HG02884 (cell line): ENCODE measurements around the gene VPREB3.

ENCODE experiments used
- ATAC-seq: cut with Tn5 transposase; IDR thresholded peaks from one replicate; pipeline ENCODE4 v1.9.1; 2021; ENCODE audit warnings: mild to moderate bottlenecking, moderate library complexity; ENCODE audit not compliant: unreplicated experiment

VPREB3 gene

GRCh38 chr22:23767673-23768548, 13.7 kb upstream of the VPREB3 start, which contains the start of gene CHCHD10:
TSS of gene CHCHD10 (minus strand) at chr22:23767972. CDS start at chr22:23767874, 98 bp downstream.
- ATAC-seq = no peak

GRCh38 chr22:23767303-23767672, 13.1 kb upstream of the VPREB3 start:
- no peak for ATAC-seq

DNA sequence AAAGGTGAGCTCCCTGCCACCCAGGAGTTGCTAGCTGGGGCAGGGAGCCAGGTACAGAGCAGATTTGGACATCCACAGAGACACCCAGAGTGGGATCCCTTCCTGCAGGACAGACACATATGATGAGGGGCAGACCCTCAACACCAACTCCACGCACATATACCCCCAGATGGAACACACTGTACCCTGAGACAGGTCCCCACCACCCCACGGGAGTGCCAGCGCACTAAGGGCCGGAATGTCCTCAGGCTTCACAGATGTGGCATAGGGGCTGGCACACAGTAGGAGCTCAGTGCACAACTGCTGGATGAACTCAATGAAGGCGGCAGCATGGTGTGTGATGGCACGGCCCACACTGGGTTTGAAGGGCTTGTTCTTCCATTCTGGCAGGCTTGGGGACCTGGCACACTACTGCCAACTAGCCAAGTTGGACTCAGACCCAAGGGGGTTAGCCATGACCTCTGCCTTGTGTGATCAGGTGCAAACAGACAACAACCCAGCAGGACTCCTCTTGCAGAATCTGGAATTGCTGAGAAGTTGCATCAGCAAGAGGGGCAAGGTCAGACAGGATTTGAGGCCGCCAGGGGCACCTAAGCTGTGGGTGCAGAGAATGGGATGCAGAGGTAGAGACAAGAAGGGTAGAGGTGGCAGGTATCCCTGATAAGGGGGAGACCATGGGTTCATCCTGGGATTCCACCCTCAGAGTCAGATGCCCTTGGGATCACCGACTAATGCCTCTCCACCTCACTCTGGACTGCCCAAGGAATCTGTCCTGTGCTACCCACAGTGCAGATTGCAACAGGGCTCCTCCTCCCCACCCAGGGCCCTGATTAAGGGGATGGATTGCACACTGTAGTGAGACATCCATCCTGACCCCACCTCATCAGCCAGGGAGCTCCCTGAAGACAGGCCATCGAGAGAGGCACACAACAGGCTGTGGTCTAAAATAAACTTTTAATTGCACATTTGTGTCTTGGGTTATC, 11.0 kb upstream of the VPREB3 start:
- ATAC-seq = no peak

DNA sequence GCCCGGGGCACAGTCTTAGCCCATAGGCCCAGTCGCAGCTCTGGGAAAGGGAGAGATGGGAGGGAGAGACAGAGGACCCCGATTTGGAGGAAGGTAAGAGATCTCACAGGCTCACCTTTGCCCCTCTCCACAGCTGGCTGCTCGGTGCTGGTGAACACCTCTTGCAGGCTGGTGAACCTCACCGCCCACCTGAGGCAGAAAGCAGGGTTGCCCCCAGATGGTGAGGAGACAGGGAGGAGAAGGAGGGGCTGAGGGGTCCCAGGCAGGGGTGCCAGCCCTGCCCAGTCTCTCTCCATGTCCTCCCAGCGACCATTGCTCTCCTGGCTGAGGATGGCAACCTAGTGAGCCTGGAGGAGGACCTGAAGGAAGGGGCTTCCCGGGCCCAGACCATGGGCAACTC, 9.7 kb upstream of the VPREB3 start:
- ATAC-seq = no peak

GRCh38 chr22:23763579-23763945, 9.3 kb upstream of the VPREB3 start:
- no peak for ATAC-seq

DNA sequence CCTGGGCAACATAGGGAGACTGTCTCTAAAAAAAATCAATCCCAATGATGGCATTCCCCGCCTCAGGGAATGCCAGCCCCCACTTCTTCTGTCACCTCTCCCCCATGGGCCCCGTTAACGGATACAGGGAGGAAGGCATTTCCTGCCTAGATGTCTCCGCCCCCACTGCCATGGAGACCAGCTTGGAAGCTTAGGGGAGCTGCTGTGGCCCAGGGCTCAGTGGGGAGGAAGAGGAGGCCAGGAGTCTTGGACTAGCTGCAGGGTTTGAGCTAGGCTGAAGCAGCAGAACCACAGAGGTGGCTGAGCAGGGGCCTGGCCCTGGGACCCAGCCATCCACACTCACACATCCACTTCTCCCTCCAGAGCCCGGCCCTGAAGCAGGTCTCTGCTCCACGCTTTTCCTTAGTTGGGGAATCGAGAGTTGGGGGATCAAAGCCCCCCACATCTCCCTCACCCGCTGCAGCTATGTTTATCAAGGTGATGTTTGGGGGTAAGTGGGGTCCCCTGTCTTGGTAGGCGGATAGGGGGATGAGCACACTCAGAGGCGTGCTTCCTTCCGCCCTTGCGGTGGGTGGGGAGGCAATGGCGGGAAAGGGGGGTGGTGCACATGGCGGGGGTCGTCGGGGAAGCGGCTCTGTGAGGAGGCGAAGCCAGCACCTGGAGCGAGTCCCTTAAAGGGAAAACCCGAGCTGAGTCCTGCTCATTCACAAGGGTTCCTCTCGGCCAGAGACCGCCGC, 8.8 kb upstream of the VPREB3 start, which contains the start of gene C22orf15:
Gene C22orf15, plus strand, starts transcription at position 149 of the 737 bp plus-strand sequence. Its CDS starts 317 bp downstream, at position 466.
- no peak for ATAC-seq

GRCh38 chr22:23760056-23760455, 5.8 kb upstream of the VPREB3 start:
- no peak for ATAC-seq

- ATAC-seq = no peak
Observed at GRCh38 chr22:23759566-23759965, 5.3 kb upstream of the VPREB3 start.

- ATAC-seq = no peak
Observed at GRCh38 chr22:23756891-23757290, 2.7 kb upstream of the VPREB3 start.

- ATAC-seq = no peak
Observed at GRCh38 chr22:23755711-23756110, 1.5 kb upstream of the VPREB3 start.

DNA sequence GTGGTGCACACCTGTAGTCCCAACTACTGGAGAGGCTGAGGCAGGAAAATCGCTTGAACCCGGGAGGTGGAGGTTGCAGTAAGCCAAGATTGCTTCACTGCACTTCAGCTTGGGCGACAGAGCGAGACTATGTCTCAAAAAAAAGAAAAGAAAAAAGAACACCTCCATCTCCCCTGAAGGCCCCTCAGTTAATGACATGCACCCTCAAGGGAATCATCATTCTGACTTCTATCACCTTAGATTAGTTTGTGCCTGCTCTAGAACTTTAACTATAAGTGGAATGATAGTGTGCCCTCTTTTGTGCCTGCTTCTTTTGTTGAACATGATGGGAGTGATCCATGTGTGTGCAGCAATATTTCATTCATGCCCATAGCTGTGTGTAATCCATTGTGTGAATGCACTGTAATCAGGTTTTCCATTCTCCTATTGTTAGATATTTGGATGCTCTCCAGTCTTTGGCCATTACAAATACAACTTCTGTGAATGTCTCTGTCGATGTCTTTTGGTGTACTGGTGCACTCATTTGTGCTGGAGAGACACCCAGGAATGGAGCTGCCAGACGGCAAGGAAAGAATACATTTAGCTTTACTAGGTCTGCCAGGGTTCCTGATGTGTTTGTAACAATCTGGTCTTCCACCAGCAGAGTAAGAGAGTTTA, 883 bp upstream of the VPREB3 start:
- ATAC-seq = no peak

- ATAC-seq = no peak
Observed at GRCh38 chr22:23753385-23753784, 840 bp downstream of the VPREB3 start.

DNA sequence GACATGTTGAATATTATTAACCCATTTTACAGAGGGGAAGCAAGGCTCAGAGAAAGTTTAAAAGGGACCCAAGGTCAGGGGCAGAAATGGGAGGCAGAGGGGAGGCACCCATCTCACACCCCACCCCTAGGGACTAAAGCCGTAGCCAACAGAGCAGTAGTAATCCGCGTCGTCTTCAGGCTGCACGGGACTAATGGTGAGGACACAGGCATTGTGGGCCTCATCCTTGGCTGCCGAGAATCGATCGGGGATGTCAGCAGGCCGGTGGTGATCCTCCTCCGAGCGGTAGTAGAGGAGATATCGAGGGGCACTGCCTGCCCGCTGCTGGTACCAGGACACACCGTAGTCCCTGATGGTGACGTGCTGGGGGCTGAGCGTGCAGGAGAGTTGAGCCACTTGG, 1.5 kb downstream of the VPREB3 start:
- no peak for ATAC-seq

- ATAC-seq = no peak
Observed at GRCh38 chr22:23752090-23752691, 2.0 kb downstream of the VPREB3 start.

- ATAC-seq = no peak
Observed at GRCh38 chr22:23751441-23751996, 2.7 kb downstream of the VPREB3 start.

DNA sequence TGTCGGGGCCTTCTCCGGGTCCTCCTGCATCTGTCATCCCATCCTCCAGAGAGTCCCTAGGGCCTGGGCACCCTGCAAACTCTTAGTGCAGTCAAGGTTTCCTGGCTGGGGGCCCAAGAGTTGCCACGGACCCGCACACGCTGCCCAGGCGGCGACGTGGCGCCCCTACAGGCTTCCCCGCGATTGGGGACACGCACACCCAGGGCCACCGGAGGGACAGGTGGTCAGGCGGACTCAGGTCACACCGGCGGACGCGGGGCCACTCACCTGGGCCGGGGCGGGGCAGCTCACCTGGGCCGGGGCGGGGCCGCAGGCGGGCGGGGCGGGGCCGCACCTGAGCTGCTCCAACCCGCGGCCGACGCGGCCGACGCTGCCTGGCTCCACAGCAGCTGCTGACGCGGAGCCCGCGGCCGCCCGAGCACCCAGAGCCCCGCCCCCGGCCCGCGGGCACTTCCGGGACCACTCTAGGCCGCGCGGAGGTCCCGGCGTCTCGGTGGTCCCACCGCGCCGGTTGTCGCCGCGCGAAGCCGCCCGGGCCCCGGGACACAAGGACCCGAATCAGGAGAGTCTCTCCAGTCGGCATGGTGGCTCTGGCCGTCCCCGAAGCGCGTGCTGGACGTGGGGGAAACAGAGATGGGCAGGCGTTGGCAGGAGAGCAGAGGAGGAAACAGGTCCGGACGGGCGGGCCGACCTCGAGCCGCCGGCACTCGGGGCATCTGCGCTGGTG, 3.3 kb downstream of the VPREB3 start, which contains the start of gene ZNF70:
Gene ZNF70, minus strand, starts transcription at position 399 of the 727 bp plus-strand sequence. CDS start 5,972 bp downstream, outside the sequence.
- no peak for ATAC-seq

GRCh38 chr22:23750367-23750713, 3.9 kb downstream of the VPREB3 start:
- ATAC-seq = no peak

- ATAC-seq = no peak
Observed at GRCh38 chr22:23749841-23750301, 4.4 kb downstream of the VPREB3 start.

GRCh38 chr22:23745791-23746190, 8.4 kb downstream of the VPREB3 start:
- no peak for ATAC-seq
